HG03558 (cell line): ENCODE data around the gene CABP2.
"Not testable (repeated sequence)": the region's sequence is repeated elsewhere in the genome, so short reads cannot be mapped to it uniquely, and the experiment has no call there.

Experiments used
- ATAC-seq: cut with Tn5 transposase; IDR thresholded peaks from one replicate; pipeline ENCODE4 v1.9.1; 2021; ENCODE audit warnings: moderate number of reproducible peaks; ENCODE audit not compliant: unreplicated experiment; ENCODE audit errors: extremely low read depth

CABP2 gene

DNA sequence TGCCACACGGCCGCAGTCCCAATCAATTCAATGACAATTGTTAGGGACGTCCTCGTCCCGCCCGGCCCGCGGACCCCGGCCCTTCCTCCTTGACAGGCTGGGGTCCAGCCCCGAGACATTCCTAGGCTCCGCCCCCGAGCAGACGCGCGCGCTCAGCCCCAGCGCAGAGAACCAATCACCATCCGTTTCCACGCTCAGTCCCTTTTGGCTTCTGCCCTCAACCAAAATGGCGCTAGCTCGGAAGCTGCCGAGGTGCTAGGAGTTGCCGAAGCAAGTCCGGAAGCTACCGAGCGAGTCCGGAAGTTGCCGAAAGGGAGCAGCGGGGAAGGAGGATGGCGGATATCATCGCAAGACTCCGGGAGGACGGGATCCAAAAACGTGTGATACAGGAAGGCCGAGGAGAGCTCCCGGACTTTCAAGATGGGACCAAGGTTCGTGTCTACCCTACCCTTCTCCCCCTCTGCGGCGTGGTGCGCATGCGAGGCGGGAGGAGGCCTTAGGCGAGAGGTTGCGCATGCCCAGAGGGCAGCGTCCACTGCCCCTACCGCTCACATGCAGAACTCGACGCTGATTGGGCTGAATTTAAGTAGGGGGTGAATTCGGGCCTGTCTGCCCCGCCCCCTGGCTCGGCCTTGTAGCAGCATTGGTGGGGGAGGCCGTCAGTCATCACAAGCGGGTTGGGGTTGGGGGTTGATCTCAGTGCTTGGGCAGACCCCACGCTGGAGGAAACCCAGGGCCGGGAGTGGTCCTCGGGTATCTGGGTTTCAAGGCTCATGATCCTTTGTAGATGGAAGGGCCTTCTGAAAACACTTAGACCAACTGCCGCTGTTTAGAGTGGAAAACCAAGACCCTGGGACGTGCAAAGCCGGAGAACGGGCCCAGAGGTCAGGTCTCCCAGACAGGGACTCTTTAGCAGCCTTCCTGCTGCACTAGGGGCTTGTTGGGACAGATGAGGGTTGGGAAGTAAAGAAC lies 40.1 kb downstream of the CABP2 start, which contains the start of gene AIP:
TSS of gene AIP (plus strand) at position 200 of the 972 bp plus-strand sequence. CDS start at position 333, 133 bp downstream.
- peak; percentile 23 for ATAC-seq

DNA sequence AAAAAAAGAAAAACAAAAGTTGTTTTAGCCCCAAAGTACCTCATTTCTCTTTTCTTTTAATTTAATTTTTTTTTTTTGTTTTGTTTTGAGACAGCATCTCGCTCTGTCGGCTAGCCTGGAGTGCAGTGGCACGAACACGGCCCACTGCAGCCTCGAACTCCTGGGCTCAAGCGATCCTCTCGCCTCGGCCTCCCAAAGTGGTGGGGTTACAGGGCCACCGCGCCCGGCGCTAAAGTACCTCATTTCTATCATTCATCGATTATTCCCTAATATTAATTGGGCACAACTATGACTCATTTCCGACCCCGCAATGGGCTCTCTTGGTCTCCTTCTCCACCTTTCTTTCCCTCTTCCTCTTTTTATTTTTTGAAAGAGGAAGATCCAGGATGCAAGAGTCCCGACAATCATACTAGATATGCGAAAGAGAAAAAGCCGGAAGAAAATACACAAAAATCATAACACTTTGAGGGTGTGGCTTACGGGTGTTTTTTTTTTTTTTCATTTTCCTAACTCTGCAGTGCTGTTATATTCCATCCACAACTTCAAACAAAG lies 40.9 kb downstream of the CABP2 start:
- ATAC-seq = no peak

DNA sequence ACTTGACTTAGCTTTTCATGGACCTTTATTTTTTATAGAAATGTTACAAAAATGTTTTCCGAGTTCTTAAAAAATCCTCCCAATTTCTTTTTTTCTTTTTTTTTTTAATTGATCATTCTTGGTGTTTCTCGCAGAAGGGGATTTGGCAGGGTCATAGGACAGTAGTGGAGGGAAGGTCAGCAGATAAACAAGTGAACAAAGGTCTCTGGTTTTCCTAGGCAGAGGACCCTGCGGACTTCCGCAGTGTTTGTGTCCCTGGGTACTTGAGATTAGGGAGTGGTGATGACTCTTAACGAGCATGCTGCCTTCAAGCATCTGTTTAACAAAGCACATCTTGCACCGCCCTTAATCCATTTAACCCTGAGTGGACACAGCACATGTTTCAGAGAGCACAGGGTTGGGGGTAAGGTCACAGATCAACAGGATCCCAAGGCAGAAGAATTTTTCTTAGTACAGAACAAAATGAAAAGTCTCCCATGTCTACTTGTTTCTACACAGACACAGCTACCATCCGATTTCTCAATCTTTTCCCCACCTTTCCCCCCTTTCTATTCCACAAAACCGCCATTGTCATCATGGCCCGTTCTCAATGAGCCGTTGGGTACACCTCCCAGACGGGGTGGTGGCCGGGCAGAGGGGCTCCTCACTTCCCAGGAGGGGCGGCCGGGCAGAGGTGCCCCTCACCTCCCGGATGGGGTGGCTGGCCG lies 45.7 kb downstream of the CABP2 start:
- not testable (repeated sequence) for ATAC-seq

DNA sequence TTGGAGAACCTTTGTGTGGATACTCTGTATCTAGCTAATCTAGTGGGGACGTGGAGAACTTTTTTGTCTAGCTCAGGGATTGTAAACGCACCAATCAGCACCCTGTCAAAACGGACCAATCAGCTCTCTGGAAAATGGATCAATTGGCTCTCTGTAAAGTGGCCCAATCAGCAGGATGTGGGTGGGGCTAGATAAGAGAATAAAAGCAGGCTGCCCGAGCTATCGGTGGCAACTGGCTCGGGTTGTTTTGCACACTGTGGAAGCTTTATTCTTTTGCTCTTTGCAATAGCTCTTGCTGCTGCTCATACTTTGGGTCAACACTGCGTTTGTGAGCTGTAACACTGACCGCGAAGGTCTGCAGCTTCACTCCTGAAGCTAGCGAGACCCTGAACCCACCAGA lies 46.6 kb downstream of the CABP2 start:
- ATAC-seq = not testable (repeated sequence)

DNA sequence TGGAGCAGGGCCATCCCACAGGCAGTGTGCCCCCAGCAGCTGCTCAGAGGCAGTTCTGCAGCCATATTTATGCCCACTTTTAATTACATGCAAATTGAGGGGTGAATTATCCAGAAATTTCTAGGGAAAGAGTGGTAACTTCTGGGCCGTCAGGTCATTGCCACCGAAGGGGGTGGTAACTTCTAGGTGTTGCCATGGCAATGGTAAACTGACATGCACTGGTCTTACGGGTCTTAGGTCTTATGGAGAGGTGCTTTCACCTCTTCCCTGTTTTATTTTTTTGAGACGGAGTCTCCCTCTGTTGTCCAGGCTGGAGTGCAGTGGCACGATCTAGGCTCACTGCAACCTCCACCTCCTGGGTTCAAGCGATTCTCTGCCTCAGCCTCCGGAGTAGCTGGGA lies 50.4 kb downstream of the CABP2 start:
- no peak for ATAC-seq

DNA sequence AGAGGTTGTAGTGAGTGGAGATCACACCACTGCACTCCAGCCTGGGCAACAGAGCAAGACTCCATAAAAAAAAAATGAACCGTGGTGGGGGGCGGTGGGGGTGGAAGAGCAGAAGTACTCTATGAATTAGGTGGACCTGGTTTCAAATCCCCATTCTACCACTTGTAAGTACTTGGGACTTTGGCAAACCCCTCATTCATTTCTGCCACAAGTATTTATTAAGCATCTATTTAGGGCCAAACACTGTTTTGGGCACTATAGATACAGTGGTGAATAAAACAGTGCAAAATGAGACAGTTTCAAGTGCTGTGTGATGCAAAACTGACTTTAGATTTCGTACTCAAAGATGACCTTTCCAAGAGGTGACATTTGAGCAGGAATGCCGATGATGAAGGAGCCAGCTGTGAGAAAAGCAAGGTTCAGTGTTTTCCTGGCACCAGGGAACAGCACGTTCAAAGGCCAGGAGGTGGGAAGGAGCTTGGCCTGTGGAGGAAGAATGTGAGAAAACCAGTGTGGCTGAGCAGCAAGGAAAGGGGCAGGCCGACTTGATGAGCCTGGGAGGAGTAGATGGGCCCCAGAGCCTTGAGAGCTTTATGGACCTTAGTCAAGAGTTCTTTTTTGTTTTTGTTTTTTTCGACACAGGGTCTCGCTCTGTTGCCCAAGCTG lies 52.8 kb downstream of the CABP2 start:
- no peak for ATAC-seq

DNA sequence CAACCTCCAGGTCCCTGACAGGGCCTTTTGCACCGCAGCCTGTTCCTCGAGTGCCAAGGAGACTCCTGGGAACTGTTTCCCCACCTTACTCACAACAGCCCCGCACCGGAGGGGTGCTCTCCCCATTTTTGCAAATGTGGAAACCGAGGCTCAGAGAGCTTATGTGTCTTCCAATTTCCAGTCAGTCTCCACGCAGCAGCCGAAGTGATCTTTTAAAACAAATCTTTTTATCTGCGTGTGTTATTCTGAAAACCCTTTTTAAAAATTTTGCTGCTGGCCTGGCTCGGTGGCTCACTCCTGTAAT lies 53.8 kb downstream of the CABP2 start:
- ATAC-seq = no peak
